Suprapubic skin (tissue), 3 donors: ENCODE results near the gene RIPOR3.

Source experiments
- CTCF ChIP-seq, 2 donors: fragments of 200-600 bp in 1 of 2; fragments of 450-650 bp in 1 of 2; sonication (generic) in 1 of 2; IDR thresholded peaks; one replicate each; pipeline ENCODE4 v1.5.1; 2016 to 2019; ENCODE audit warnings: antibody characterized with exemption in 2 of 2, mild to moderate bottlenecking in 1 of 2, moderate library complexity in 1 of 2
- POLR2A ChIP-seq, 2 donors: fragments of 450-650 bp; IDR thresholded peaks; one replicate each; pipeline ENCODE4 v1.6.1; 2017; ENCODE audit warnings: antibody characterized with exemption in 2 of 2, mild to moderate bottlenecking in 2 of 2, moderate library complexity in 2 of 2

- TF ChIP-seq CTCF (IDR thresholded peaks at IDR 0.05) (no peak), POLR2A (IDR thresholded peaks at IDR 0.05) (no peak)
These were observed 155.0 kb downstream of the RIPOR3 start for GRCh38 chr20:50536333-50536732.
